Measurements from ENCODE around the gene CDK10. TPM values are rescaled to one million over a fixed set of nuclear protein-coding genes. Genes with fewer than 3 reads are reported as not detected.

The CDK10 gene
- total and polyA plus RNA-seq, 10 of the 15 experiments (the other 5 are each of a cell fraction or from before 2014, with no cell fraction given), result 1.5 to 58.7 (median 36.0) TPM

DNA sequence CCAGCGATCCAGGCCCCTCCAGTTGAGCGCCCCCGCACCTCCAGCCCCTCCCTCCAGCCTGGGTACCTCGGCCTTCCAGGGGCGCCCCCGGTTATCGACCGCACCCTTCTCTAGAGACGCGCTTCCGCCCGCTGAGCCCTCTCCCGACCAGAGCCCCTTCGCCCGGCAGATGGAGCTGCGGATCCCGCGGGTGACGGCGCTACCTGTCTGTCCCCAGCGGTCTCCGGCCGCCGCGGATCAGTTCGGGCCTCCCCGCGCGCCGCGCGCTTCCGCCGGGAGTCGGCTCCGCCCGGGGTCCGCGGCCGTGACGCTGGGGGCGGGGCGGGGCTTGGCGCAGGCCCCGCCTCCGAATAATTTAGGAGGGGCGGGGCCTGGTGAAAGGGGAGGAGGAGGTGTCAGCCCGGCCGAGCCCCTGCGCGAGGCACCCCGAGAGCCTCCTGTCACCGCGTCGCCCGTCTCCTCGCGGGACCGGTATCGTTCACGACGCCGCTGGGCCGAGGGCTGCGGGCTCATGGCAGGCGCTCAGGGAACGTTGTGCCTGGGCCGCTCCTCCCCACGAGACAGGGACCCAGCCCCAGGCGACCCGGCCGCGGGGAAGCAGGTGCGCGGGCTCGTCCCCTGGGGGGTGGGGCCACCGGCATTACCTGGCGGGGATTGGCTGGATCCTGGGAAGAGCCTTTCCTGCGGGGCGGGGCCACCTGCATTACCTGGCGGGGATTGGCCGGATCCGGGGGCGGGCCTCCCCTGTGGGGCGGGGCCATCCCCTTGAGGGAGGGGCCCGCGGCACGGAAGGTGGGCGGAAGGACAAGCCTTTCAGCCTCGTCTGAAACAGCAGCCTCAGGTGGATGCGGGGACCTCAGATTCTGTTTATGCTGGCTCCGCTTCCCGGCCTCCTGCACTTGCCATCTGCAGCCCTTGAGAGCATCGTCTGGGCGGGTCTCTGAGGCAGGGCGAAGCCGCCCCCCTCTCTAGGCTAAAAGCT is 15.2 kb downstream of the CDK10 start, which contains the start of gene SPATA2L (continued):
- TF ChIP-seq EGR1 (IDR thresholded peaks at IDR 0.05; ENCODE audit: borderline replicate concordance in 1 of 2, low read depth in 2 of 2, low read length in 2 of 2) (peak in 1 of 2 experiments; percentile 82; a peak in 2 of 3 replicates), NR2C1 (IDR thresholded peaks at IDR 0.05) (peak; percentile 28; the same call in 1 of the 2 replicates), NR2F1 (conservative IDR thresholded peaks at IDR 0.05) (peak; percentile 33; the same call in 1 of the 2 replicates), POLR2AphosphoS5 (IDR thresholded peaks at IDR 0.05; ENCODE audit: low read length) (0 out of 2 replicates have a peak, but pooled peaks have one; percentile 35), ZNF274 (IDR thresholded peaks at IDR 0.05; ENCODE audit: insufficient read depth, insufficient read length) (no peak), CREM (IDR thresholded peaks at IDR 0.05; ENCODE audit: low read depth) (0 out of 2 replicates have a peak, but pooled peaks have one; percentile 6), SRF (IDR thresholded peaks at IDR 0.05; ENCODE audit: low read depth in 2 of 2, low read length in 2 of 2) (peak; percentile 7 to 51; a peak in 1 of 4 replicates), YBX1 (IDR thresholded peaks at IDR 0.05) (no peak), CHD1 (IDR thresholded peaks at IDR 0.05; ENCODE audit: low read depth, low read length) (no peak), SMARCA5 (IDR thresholded peaks at IDR 0.05) (0 out of 2 replicates have a peak, but pooled peaks have one; percentile 28), KLF5 (IDR thresholded peaks at IDR 0.05; ENCODE audit: partially characterized antibody) (no peak), TCF7 (IDR thresholded peaks at IDR 0.05; ENCODE audit: borderline replicate concordance) (no peak), RAD21 (IDR thresholded peaks at IDR 0.05; ENCODE audit: insufficient read depth, low read depth, low read length) (peak; percentile 23; the same call in 1 of the 2 replicates), ZSCAN29 (IDR thresholded peaks at IDR 0.05) (0 out of 2 replicates have a peak, but pooled peaks have one; percentile 26), CREB1 (IDR thresholded peaks at IDR 0.05; ENCODE audit: low read depth) (peak; percentile 53; the same call in 1 of the 2 replicates)
- TF ChIP-seq, protein P1, sequence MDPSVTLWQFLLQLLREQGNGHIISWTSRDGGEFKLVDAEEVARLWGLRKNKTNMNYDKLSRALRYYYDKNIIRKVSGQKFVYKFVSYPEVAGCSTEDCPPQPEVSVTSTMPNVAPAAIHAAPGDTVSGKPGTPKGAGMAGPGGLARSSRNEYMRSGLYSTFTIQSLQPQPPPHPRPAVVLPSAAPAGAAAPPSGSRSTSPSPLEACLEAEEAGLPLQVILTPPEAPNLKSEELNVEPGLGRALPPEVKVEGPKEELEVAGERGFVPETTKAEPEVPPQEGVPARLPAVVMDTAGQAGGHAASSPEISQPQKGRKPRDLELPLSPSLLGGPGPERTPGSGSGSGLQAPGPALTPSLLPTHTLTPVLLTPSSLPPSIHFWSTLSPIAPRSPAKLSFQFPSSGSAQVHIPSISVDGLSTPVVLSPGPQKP (IDR thresholded peaks at IDR 0.05; ENCODE audit: low read depth, low read length), result peak; percentile 20
- TF ChIP-seq, protein P2, sequence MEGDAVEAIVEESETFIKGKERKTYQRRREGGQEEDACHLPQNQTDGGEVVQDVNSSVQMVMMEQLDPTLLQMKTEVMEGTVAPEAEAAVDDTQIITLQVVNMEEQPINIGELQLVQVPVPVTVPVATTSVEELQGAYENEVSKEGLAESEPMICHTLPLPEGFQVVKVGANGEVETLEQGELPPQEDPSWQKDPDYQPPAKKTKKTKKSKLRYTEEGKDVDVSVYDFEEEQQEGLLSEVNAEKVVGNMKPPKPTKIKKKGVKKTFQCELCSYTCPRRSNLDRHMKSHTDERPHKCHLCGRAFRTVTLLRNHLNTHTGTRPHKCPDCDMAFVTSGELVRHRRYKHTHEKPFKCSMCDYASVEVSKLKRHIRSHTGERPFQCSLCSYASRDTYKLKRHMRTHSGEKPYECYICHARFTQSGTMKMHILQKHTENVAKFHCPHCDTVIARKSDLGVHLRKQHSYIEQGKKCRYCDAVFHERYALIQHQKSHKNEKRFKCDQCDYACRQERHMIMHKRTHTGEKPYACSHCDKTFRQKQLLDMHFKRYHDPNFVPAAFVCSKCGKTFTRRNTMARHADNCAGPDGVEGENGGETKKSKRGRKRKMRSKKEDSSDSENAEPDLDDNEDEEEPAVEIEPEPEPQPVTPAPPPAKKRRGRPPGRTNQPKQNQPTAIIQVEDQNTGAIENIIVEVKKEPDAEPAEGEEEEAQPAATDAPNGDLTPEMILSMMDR (IDR thresholded peaks at IDR 0.05 in 2 of 3, conservative IDR thresholded peaks at IDR 0.05 in 1 of 3; ENCODE audit: control insufficient read depth in 2 of 3, extremely low read depth in 1 of 3, insufficient read depth in 1 of 3, low read depth in 3 of 3, low read length in 3 of 3), result peak; percentile 17 to 42 (median 38); a peak in 3 of 6 replicates
- TF ChIP-seq, protein P3, sequence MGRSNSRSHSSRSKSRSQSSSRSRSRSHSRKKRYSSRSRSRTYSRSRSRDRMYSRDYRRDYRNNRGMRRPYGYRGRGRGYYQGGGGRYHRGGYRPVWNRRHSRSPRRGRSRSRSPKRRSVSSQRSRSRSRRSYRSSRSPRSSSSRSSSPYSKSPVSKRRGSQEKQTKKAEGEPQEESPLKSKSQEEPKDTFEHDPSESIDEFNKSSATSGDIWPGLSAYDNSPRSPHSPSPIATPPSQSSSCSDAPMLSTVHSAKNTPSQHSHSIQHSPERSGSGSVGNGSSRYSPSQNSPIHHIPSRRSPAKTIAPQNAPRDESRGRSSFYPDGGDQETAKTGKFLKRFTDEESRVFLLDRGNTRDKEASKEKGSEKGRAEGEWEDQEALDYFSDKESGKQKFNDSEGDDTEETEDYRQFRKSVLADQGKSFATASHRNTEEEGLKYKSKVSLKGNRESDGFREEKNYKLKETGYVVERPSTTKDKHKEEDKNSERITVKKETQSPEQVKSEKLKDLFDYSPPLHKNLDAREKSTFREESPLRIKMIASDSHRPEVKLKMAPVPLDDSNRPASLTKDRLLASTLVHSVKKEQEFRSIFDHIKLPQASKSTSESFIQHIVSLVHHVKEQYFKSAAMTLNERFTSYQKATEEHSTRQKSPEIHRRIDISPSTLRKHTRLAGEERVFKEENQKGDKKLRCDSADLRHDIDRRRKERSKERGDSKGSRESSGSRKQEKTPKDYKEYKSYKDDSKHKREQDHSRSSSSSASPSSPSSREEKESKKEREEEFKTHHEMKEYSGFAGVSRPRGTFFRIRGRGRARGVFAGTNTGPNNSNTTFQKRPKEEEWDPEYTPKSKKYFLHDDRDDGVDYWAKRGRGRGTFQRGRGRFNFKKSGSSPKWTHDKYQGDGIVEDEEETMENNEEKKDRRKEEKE (IDR thresholded peaks at IDR 0.05), result no peak
- TF ChIP-seq, protein P4, sequence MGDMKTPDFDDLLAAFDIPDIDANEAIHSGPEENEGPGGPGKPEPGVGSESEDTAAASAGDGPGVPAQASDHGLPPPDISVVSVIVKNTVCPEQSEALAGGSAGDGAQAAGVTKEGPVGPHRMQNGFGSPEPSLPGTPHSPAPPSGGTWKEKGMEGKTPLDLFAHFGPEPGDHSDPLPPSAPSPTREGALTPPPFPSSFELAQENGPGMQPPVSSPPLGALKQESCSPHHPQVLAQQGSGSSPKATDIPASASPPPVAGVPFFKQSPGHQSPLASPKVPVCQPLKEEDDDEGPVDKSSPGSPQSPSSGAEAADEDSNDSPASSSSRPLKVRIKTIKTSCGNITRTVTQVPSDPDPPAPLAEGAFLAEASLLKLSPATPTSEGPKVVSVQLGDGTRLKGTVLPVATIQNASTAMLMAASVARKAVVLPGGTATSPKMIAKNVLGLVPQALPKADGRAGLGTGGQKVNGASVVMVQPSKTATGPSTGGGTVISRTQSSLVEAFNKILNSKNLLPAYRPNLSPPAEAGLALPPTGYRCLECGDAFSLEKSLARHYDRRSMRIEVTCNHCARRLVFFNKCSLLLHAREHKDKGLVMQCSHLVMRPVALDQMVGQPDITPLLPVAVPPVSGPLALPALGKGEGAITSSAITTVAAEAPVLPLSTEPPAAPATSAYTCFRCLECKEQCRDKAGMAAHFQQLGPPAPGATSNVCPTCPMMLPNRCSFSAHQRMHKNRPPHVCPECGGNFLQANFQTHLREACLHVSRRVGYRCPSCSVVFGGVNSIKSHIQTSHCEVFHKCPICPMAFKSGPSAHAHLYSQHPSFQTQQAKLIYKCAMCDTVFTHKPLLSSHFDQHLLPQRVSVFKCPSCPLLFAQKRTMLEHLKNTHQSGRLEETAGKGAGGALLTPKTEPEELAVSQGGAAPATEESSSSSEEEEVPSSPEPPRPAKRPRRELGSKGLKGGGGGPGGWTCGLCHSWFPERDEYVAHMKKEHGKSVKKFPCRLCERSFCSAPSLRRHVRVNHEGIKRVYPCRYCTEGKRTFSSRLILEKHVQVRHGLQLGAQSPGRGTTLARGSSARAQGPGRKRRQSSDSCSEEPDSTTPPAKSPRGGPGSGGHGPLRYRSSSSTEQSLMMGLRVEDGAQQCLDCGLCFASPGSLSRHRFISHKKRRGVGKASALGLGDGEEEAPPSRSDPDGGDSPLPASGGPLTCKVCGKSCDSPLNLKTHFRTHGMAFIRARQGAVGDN (IDR thresholded peaks at IDR 0.05), result peak; percentile 57; the same call in 1 of the 2 replicates
